ENCODE measurements around the gene RPL21.

GRCh38 chr13:27276188-27276587 lies 24.8 kb downstream of the RPL21 start:
- no peak for TF ChIP-seq CTCF (IDR thresholded peaks at IDR 0.05; ENCODE audit: low read depth, low read length)
- TF ChIP-seq MYC (IDR thresholded peaks at IDR 0.05; ENCODE audit: low read depth, low read length) = no peak
- TF ChIP-seq POLR2A (IDR thresholded peaks at IDR 0.05; ENCODE audit: extremely low read depth, insufficient read length) = no peak
- no peak for TF ChIP-seq MAX (IDR thresholded peaks at IDR 0.05; ENCODE audit: low read depth, low read length)

Data from NB4 (cell line).